GM12878 (cell line): Measurements from ENCODE around the gene GOSR1. TPM values are rescaled to one million over a fixed set of nuclear protein-coding genes. Genes with fewer than 3 reads are reported as not detected.

ENCODE experiments used
- ATAC-seq: fragments of 200-7000 bp; cut with Tn5 transposase; 3 replicates; pipeline ENCODE4 v1.9.1; 2020; ENCODE audit warnings: mild to moderate bottlenecking, moderate library complexity
- BruUV-seq: library from RNA; stranded (reverse); fragments of 400-500 nt; replicated peaks from 2 replicates; lab custom pipeline; 2021; lab: Mats Ljungman, UMichigan
- CTCF ChIA-PET: fragments of 300-600 bp; sonication (Branson Sonifier 250); formaldehyde crosslinking; extraction: SDS; loops from one replicate; lab custom pipeline; 2021; ENCODE audit warnings: inconsistent platforms; lab: Yijun Ruan, JAX
- POLR2A ChIA-PET: fragments of 350-600 bp; formaldehyde crosslinking; extraction: SDS; loops from one replicate; lab custom pipeline; 2021; ENCODE audit warnings: inconsistent platforms; lab: Charles Lee
- RAD21 ChIA-PET: fragments of 300-600 bp; sonication (Branson Sonifier 250); formaldehyde crosslinking; loops from one replicate; lab custom pipeline; 2023; ENCODE audit warnings: antibody characterized with exemption; ENCODE audit not compliant: unreplicated experiment; lab: Charles Lee
- SMC1A ChIA-PET: fragments of 300-600 bp; sonication (Branson Sonifier 250); formaldehyde crosslinking; loops from one replicate; lab custom pipeline; 2023; ENCODE audit not compliant: unreplicated experiment, uncharacterized antibody; lab: Charles Lee
- DNase-seq: peaks from one replicate; pipeline ENCODE4 v3.0.0-alpha.2; 2011; ENCODE audit warnings: low read depth, low spot score
- FAIRE-seq: peaks from 3 replicates; lab custom pipeline; 2011; peaks lifted over from hg19 to GRCh38; lab: Jason Lieb, UNC
- H2AFZ ChIP-seq: 2 replicates; pipeline ENCODE4 v1.6.0; 2011; ENCODE audit warnings: low read depth, low read length, control low read depth; ENCODE audit not compliant: control insufficient read depth
- H3K27ac ChIP-seq: 2 replicates; pipeline ENCODE4 v1.5.1; 2011; ENCODE audit warnings: control low read depth; ENCODE audit not compliant: control insufficient read depth, insufficient read depth
- H3K27me3 ChIP-seq, 2 experiments: replicated peaks in 1 of 2; 2 replicates each; pipeline versions ENCODE4 v1.6.0 to v1.6.1; 2011; ENCODE audit warnings: low read length in 1 of 2; ENCODE audit not compliant: control insufficient read depth in 2 of 2, insufficient read depth in 2 of 2
- H3K36me3 ChIP-seq, 2 experiments: 2 replicates each; pipeline ENCODE4 v1.5.1; 2011; ENCODE audit warnings: low read length in 1 of 2; ENCODE audit not compliant: control insufficient read depth in 2 of 2, insufficient read depth in 2 of 2
- H3K4me1 ChIP-seq: 2 replicates; pipeline ENCODE4 v1.6.1; 2011; ENCODE audit warnings: mild to moderate bottlenecking, low read length, moderate library complexity, mixed read lengths; ENCODE audit not compliant: control insufficient read depth, insufficient read depth
- H3K4me2 ChIP-seq: 2 replicates; pipeline ENCODE4 v1.6.0; 2011; ENCODE audit warnings: control low read depth; ENCODE audit not compliant: control insufficient read depth, insufficient read depth
- H3K4me3 ChIP-seq: fragments of 200-600 bp; sonication (generic); 2 replicates; pipeline ENCODE4 v1.5.1; 2016
- H3K79me2 ChIP-seq: 2 replicates; pipeline ENCODE4 v1.6.0; 2011; ENCODE audit warnings: low read length; ENCODE audit not compliant: control insufficient read depth, insufficient read depth
- H3K9ac ChIP-seq: 2 replicates; pipeline ENCODE4 v1.8.0; 2011; ENCODE audit warnings: low read length, control low read depth, mixed read lengths; ENCODE audit not compliant: control insufficient read depth, insufficient read depth
- H3K9me3 ChIP-seq: replicated peaks from 3 replicates; pipeline ENCODE4 v1.5.1; 2011; ENCODE audit warnings: mild to moderate bottlenecking, low read length; ENCODE audit not compliant: control insufficient read depth, insufficient read depth
- H4K20me1 ChIP-seq: 2 replicates; pipeline ENCODE4 v1.6.0; 2011; ENCODE audit not compliant: control insufficient read depth, insufficient read depth
- ASH2L ChIP-seq: fragments of 300-600, 200-600 bp; sonication (generic); IDR thresholded peaks from 2 replicates; pipeline ENCODE4 v1.6.1; 2017; ENCODE audit warnings: low read depth, mild to moderate bottlenecking, borderline replicate concordance
- BCLAF1 ChIP-seq: fragments of 450-650 bp; IDR thresholded peaks from 2 replicates; pipeline ENCODE4 v1.6.1; 2017; ENCODE audit warnings: antibody characterized with exemption, mild to moderate bottlenecking, moderate library complexity
- BHLHE40 ChIP-seq, 2 experiments: fragments of 450-650 bp in 1 of 2; IDR thresholded peaks; 2 replicates each; pipeline ENCODE4 v1.6.1; 2011 to 2017; ENCODE audit warnings: low read depth in 2 of 2, borderline replicate concordance in 1 of 2, improper control_type of control experiment in 1 of 2, low read length in 1 of 2, mild to moderate bottlenecking in 1 of 2
- CBFB ChIP-seq: IDR thresholded peaks from 2 replicates; pipeline ENCODE4 v1.6.1; 2016; ENCODE audit warnings: antibody characterized with exemption, low read depth
- CREM ChIP-seq: IDR thresholded peaks from 2 replicates; pipeline ENCODE4 v1.6.1; 2014; ENCODE audit warnings: antibody characterized with exemption, low read depth
- E2F8 ChIP-seq: fragments of 450-650 bp; IDR thresholded peaks from 2 replicates; pipeline ENCODE4 v1.6.1; 2018; ENCODE audit warnings: mild to moderate bottlenecking, low read depth, moderate library complexity; ENCODE audit not compliant: partially characterized antibody
- HDAC2 ChIP-seq: fragments of 200-600 bp; sonication (generic); IDR thresholded peaks from 2 replicates; pipeline ENCODE4 v1.6.1; 2017
- IKZF2 ChIP-seq, 2 experiments: fragments of 450-650 bp; IDR thresholded peaks; 2 replicates each; pipeline ENCODE4 v1.6.1; 2017; ENCODE audit warnings: mild to moderate bottlenecking in 2 of 2, moderate library complexity in 2 of 2
- IRF4 ChIP-seq: IDR thresholded peaks from 2 replicates; pipeline ENCODE4 v1.6.1; 2011; ENCODE audit warnings: low read depth, low read length
- KLF5 ChIP-seq: fragments of 450-650 bp; IDR thresholded peaks from 2 replicates; pipeline ENCODE4 v1.6.1; 2014; ENCODE audit warnings: mild to moderate bottlenecking; ENCODE audit not compliant: partially characterized antibody
- LARP7 ChIP-seq: fragments of 450-650 bp; IDR thresholded peaks from 2 replicates; pipeline ENCODE4 v1.6.1; 2017; ENCODE audit warnings: mild to moderate bottlenecking
- MEF2B ChIP-seq: fragments of 450-650 bp; IDR thresholded peaks from 2 replicates; pipeline ENCODE4 v1.6.1; 2018; ENCODE audit warnings: mild to moderate bottlenecking, moderate library complexity; ENCODE audit not compliant: partially characterized antibody, poor library complexity, severe bottlenecking
- MLLT1 ChIP-seq: fragments of 450-650 bp; IDR thresholded peaks from 2 replicates; pipeline ENCODE4 v1.6.1; 2016; ENCODE audit warnings: mild to moderate bottlenecking
- NBN ChIP-seq: fragments of 450-650 bp; IDR thresholded peaks from 2 replicates; pipeline ENCODE4 v1.6.1; 2016
- NR2C2 ChIP-seq: IDR thresholded peaks from 2 replicates; pipeline ENCODE4 v1.6.1; 2011; ENCODE audit warnings: borderline replicate concordance, low read depth; ENCODE audit not compliant: control insufficient read depth, insufficient read length
- SP1 ChIP-seq: IDR thresholded peaks from one replicate; pipeline ENCODE4 v1.6.1; 2011; ENCODE audit warnings: low read depth, low read length
- YY1 ChIP-seq: IDR thresholded peaks from 2 replicates; pipeline ENCODE4 v1.6.1; 2011; ENCODE audit warnings: low read depth, mild to moderate bottlenecking, low read length
- ZNF384 ChIP-seq: IDR thresholded peaks from 2 replicates; pipeline ENCODE4 v1.6.1; 2012; ENCODE audit warnings: low read depth, mild to moderate bottlenecking, low read length, improper control_type of control experiment, borderline replicate concordance
- WGBS: methylation state at CpG from one replicate; pipeline ENCODE4 v1.1.6; 2016; ENCODE audit warnings: low lambda C conversion rate; ENCODE audit not compliant: insufficient replicate concordance, insufficient coverage; ENCODE audit errors: missing lambda C conversion rate; 5-methylcytosine and 5-hydroxymethylcytosine counted together
- in situ Hi-C: fragments of 300-500 bp; cut with MboI; formaldehyde crosslinking; loops from 9 replicates; pipeline ENCODE4 v1.14.3; 2018; ENCODE audit warnings: mixed read lengths
- intact Hi-C: fragments of 100-400 bp; cut with micrococcal nuclease; formaldehyde crosslinking; loops from one replicate; pipeline ENCODE4 v1.14.2; 2022; ENCODE audit not compliant: unreplicated experiment
- polyA plus RNA-seq, 11 experiments: library from polyadenylated mRNA; depleted of rRNA in 4 of 11; unstranded in 6 of 11; stranded (reverse) in 5 of 11; fragments of >200 nt; fragmentation: Nextera tagmentation in 4 of 11; fragmentation: Illumina TruSeq in 1 of 11; extraction: Ambion mirVana in 4 of 11; extraction: Trizol in 1 of 11; gene quantifications; 1 replicate in 1 of 11; 2 replicates in 10 of 11; pipeline versions ENCODE4 v1.2.1 to v1.2.3, GENCODE V29; 2011 to 2016; ENCODE audit warnings: inconsistent platforms in 2 of 11, missing spikeins in 2 of 11, low read depth in 1 of 11
- total RNA-seq, 4 experiments: library from RNA; depleted of rRNA in 3 of 4; stranded (reverse); fragments of >200 nt in 3 of 4; fragmentation: Illumina TruSeq in 1 of 4; extraction: Trizol in 1 of 4; gene quantifications; 2 replicates each; pipeline versions ENCODE4 v1.2.1 to v1.2.3, GENCODE V29; 2013 to 2021

GOSR1 gene
- total and polyA plus RNA-seq, 10 of the 15 experiments (the other 5 are each of a cell fraction or from before 2014, with no cell fraction given) = 21.4 to 99.3 (median 42.9) TPM

- no peak for FAIRE-seq
- H3K4me3 ChIP-seq = no peak overlapping the region
- no TSS peak for BruUV-seq
- 36% methylated on average over 7 of the region's 8 CpGs for WGBS
- no peak overlapping the region for H3K9ac ChIP-seq
- ATAC-seq = no peak
- intact Hi-C loops = no loop called here
- no peaks in the 10 kb centered on the region for H3K9me3 ChIP-seq
- no peak overlapping the region for H3K27ac ChIP-seq
- SMC1A ChIA-PET = no interaction called here
- no peak overlapping the region for H2AFZ ChIP-seq
- no peaks in the 10 kb centered on the region for H3K4me1 ChIP-seq
- H3K4me2 ChIP-seq = no peak overlapping the region
- H3K36me3 ChIP-seq = no peaks in the 10 kb centered on the region
- no peak for TF ChIP-seq BCLAF1
- no peak for TF ChIP-seq HDAC2
- TF ChIP-seq ASH2L = no peak
- TF ChIP-seq IRF4 = no peak
- no peak for TF ChIP-seq CREM
- no peak for TF ChIP-seq CBFB
- no peak for TF ChIP-seq NBN
- no peak for TF ChIP-seq LARP7
- no peak for TF ChIP-seq IKZF2 (IDR thresholded peaks at IDR 0.05)
- no peak for TF ChIP-seq E2F8
- no peak for TF ChIP-seq YY1
- TF ChIP-seq MEF2B = no peak
- no peak for TF ChIP-seq BHLHE40 (IDR thresholded peaks at IDR 0.05; ENCODE audit: borderline replicate concordance in 1 of 2, low read depth in 2 of 2, low read length in 1 of 2)
- no peak for TF ChIP-seq MLLT1
- no peak for TF ChIP-seq SP1
- no peak for TF ChIP-seq ZNF384
- TF ChIP-seq KLF5 = no peak
- TF ChIP-seq NR2C2 = no peak
- no peaks in the 10 kb centered on the region for H4K20me1 ChIP-seq
- no peaks in the 10 kb centered on the region for H3K79me2 ChIP-seq
- in situ Hi-C loops = no loop called here
- POLR2A ChIA-PET = no interaction called here
- no peak for DNase-seq
- RAD21 ChIA-PET = no interaction called here
- CTCF ChIA-PET = no interaction called here
- no peaks in the 10 kb centered on the region for H3K27me3 ChIP-seq
These were observed 96.5 kb downstream of the GOSR1 start for GRCh38 chr17:30573603-30574175.
